Stimulated activated naive CD8-positive, alpha-beta T cell treated with anti-CD3 and anti-CD28 coated beads, Interleukin-15, amount 100 ng/mL, for 72 hours (primary cell): ENCODE measurements around the gene PFDN1.

Experiments used
- ATAC-seq: fragments of 150-1000 bp; cut with Tn5 transposase; 2 replicates; pipeline ENCODE4 v1.10.0; 2021; ENCODE audit warnings: mild to moderate bottlenecking, moderate library complexity
- DNase-seq, 2 donors: peaks; one replicate each; pipeline ENCODE4 v3.0.0; 2021 to 2022
- H3K27ac Mint-ChIP-seq, 2 donors: one replicate each; pipeline ENCODE4 v1.8.0; 2022; ENCODE audit warnings: mild to moderate bottlenecking in 2 of 2, mixed read lengths in 2 of 2, moderate library complexity in 2 of 2
- H3K27me3 Mint-ChIP-seq: one replicate; pipeline ENCODE4 v1.8.0; 2022; ENCODE audit warnings: mixed read lengths
- H3K4me1 Mint-ChIP-seq: one replicate; pipeline ENCODE4 v1.8.0; 2022; ENCODE audit warnings: mild to moderate bottlenecking, mixed read lengths
- H3K4me3 Mint-ChIP-seq, 2 donors: one replicate each; pipeline ENCODE4 v1.8.0; 2022; ENCODE audit warnings: mild to moderate bottlenecking in 2 of 2, mixed read lengths in 2 of 2, moderate library complexity in 1 of 2
- H3K9me3 Mint-ChIP-seq, 2 donors: one replicate each; pipeline ENCODE4 v1.8.0; 2022; ENCODE audit warnings: mixed read lengths in 2 of 2

PFDN1 gene

DNA sequence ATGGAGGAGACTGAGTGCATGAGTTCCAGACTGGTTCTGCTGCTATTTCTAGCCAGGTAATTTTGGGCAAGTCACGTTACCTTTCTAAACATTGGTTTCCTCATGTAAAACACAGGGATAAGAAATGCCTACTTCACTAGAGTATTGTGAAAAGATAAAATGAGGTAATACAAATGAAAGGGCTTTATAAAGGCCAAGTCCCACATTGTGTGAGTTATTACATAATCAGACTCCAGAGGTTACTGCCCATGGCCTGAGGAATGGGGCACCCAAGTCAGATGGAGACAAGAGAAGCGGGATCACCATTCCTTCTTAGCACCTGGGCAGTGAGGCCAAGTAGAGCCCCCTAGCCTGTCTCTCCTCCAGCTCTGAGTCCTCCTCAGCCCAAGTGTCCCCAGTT is 36.0 kb upstream of the PFDN1 start:
- H3K27ac Mint-ChIP-seq, result peak overlapping the region in 1 of 2 donors; percentile 37
- ATAC-seq (no peak), DNase-seq (no peak)
- peaks cover 55% of the 10 kb centered on the region for H3K4me1 Mint-ChIP-seq
- H3K27me3 Mint-ChIP-seq, result no peaks in the 10 kb centered on the region
- no peak overlapping the region for H3K4me3 Mint-ChIP-seq
- H3K9me3 Mint-ChIP-seq, result no peaks in the 10 kb centered on the region

DNA sequence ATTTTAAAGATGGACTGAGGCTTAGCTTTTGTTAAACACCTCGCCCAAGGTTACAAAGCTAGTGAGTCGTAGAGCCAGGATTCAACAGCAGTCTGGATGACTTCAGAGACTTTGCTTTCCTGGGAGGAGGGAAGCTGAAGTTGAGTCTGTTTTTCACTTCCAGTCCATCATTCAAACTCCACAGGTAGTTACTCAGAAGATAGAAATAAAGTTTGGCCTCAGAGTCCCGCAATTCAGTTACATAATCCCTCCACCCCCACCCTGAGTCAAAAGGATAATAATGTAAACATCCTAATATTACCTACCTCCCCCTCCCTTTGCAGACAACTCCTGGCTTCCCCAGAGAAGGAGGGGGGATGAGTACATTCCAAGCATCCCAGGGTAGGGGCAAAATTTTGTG is 35.4 kb upstream of the PFDN1 start:
- ATAC-seq, result no peak
- Mint-ChIP-seq H3K4me1 (peaks cover 49% of the 10 kb centered on the region), H3K27me3 (no peaks in the 10 kb centered on the region), H3K27ac (no peak overlapping the region), H3K4me3 (no peak overlapping the region), H3K9me3 (no peaks in the 10 kb centered on the region)
- no peak for DNase-seq

DNA sequence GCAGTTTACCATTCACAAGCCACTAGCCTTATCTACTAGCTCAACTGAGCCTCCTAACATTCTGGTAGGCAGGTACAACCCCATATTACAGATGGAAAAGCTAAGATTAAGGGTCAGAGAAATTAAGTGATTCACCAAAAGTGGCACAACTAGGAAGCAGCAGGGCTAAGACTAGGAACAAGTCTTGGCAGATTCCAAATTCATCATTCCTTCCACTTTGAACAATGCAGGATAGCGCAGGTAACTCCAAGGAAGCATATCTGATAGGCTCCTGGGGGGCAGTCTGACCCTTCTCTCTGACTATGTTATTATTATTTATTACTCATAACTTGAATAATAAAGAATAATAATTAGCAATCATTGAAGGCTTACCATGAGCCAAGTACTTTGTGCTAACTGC is 35.0 kb upstream of the PFDN1 start:
- Mint-ChIP-seq H3K4me1 (peaks cover 45% of the 10 kb centered on the region), H3K9me3 (no peaks in the 10 kb centered on the region), H3K27ac (no peak overlapping the region), H3K4me3 (no peak overlapping the region), H3K27me3 (no peaks in the 10 kb centered on the region)
- ATAC-seq (no peak), DNase-seq (no peak)

DNA sequence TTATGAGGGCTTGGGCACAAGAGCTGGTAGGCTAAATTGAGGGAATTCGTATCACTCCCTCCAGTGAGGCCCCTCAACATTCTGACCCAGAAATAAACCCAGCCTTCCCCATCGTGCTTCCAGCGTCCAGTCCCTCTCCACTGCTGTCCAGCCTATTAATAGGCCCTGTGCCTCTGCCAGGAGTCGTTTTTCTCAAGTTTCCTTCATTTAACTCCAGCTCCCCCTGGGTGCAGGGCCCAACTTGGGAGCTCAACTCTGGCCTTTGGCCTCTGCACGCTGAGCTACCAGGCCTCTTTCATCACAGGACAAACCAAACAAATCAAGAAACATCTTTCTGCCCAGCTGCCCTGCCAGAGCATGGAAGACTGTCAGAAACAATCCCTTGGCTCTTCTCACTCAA is 33.5 kb upstream of the PFDN1 start:
- H3K27ac Mint-ChIP-seq, result no peak overlapping the region

DNA sequence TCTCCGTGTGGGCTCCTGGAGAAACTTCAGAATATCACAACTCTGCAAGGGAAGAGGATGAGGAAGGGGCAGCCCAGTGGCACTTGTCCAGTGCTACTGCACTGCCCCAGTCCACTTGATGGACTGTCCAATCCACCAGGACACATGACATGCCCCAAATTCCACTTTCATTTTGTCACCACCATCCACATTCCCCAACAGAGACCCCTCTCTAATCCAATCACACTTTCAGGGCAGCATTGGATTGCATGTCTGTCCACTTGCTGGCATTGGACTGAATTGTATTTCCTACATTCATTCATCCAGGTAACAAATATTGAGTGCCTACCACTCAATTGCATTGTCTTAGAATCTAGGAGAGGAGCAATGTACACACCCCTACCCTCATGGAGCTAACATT is 28.7 kb upstream of the PFDN1 start:
- H3K9me3 Mint-ChIP-seq, result no peaks in the 10 kb centered on the region
- ATAC-seq (no peak), DNase-seq (no peak)
- no peaks in the 10 kb centered on the region for H3K27me3 Mint-ChIP-seq
- no peak overlapping the region for H3K27ac Mint-ChIP-seq
- no peak overlapping the region for H3K4me3 Mint-ChIP-seq
- peaks cover 15% of the 10 kb centered on the region for H3K4me1 Mint-ChIP-seq

More for the DNA sequence above, 33.5 kb upstream of the PFDN1 start:
- Mint-ChIP-seq H3K4me3 (no peak overlapping the region), H3K9me3 (no peaks in the 10 kb centered on the region), H3K4me1 (peaks cover 30% of the 10 kb centered on the region), H3K27me3 (no peaks in the 10 kb centered on the region)
- DNase-seq (no peak), ATAC-seq (no peak)

DNA sequence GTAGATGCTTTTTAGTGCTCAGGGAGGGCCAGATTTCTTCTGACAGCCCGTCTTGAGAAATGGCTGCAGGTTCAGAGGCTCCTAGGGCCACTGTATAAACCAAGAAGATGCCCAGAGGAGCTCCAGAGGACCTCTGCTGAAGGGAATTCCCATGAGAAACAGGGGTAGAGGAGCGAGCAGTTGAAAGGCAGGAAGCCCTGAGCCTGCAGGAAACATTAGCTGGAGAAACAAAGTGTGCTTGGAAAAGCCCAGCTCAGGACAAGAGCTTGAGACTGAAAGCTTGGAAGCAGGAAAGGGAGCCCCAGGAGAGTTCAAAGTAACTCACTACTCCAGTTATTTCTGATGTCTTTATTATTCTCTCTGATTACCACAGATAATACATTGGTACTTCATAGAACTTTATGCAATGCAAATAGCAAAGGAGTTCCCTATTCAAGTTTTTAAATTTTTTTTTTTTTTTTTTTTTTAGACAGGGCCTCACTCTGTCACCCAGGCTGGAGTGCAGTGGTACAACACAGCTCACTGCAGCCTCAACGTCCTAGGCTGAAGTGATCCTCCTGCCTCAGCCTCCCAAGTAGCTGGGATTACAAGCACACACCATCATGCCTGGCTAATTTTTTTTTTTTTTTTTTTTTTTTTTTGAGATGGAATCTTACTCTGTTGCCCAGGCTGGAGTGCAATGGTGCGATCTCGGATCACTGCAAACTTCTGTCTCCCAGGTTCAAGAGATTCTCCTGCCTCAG is 27.0 kb upstream of the PFDN1 start:
- ATAC-seq (no peak), DNase-seq (no peak)
- H3K27me3 Mint-ChIP-seq, result no peaks in the 10 kb centered on the region
- no peaks in the 10 kb centered on the region for H3K9me3 Mint-ChIP-seq
- H3K4me1 Mint-ChIP-seq, result peaks cover 4% of the 10 kb centered on the region
- H3K4me3 Mint-ChIP-seq, result no peak overlapping the region
- no peak overlapping the region for H3K27ac Mint-ChIP-seq

DNA sequence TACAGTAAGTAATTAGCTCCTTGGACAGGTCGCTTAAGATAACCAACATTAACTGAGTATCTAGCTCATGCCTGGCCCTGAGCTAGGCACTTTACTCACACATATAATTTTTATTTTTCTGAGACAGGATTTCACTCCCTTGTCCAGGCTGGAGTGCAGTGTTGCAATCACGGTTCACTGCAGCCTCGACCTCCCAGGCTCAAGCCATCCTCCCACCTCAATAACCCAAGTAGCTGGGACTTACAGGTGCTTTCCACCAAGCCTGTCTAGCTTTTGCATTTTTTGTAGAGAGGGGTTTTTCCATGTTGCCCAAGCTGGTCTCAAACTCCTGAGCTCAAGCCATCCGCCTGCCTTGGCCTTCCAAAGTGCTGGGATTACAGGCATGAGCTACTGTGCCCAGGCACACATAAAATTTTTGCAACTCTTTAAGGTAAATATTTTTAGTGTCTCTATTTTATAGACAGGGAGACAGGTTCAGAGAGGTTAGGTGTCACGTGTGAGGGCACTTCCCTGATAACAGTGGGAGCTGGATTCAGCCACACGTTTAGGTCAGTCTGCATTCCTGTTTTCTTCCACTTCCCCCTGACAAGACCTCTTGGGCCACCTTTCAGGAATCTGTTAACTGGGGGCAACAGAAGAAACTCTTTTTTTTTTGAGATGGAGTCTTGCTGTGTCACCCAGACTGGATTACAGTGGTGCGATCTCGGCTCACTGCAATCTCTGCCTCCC is 25.3 kb upstream of the PFDN1 start:
- H3K4me3 Mint-ChIP-seq, result no peak overlapping the region
- no peak overlapping the region for H3K27ac Mint-ChIP-seq
- H3K27me3 Mint-ChIP-seq, result no peaks in the 10 kb centered on the region
- no peak for DNase-seq
- no peaks in the 10 kb centered on the region for H3K9me3 Mint-ChIP-seq
- ATAC-seq, result no peak
- peaks cover 12% of the 10 kb centered on the region for H3K4me1 Mint-ChIP-seq

DNA sequence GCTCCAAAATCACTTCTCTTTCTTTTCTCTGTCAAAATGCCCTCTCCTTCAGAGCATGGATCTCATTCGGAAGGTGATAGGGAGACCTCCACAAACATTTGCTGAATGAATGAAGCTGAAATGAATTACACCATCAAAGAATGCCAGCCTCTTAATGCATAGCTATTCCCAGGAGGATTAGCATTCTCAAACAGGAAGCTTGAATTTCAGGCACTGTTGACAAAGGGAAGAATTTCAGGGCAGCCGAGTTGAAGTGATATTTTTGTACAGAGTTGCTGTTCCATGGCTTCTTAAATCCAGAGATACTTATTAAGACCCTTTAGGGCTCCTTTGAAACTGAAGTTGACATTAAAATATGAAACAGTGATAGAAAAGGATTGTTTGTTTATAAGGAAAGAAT is 24.7 kb upstream of the PFDN1 start:
- Mint-ChIP-seq H3K4me3 (no peak overlapping the region), H3K4me1 (peaks cover 12% of the 10 kb centered on the region), H3K27ac (no peak overlapping the region), H3K9me3 (no peaks in the 10 kb centered on the region), H3K27me3 (no peaks in the 10 kb centered on the region)
- DNase-seq (no peak), ATAC-seq (no peak)

DNA sequence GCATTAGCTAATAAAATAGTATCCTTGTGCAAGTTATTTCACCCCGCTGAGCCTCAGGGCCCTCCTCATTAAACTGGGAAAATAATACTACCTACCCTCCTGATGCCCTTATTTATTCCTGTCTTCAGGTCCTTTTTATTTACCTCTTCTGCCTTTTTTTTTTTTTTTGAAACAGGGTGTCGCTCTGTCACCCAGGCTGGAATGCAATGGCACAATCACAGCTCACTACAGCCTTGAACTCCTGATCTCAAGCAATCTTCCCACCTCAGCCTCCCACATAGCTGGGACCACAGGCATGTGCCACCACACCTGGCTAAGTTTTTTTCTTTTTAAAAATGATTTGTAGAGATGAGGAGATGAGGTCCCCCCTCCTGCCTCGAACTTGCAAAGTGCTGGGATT is 22.6 kb upstream of the PFDN1 start:
- peaks cover 12% of the 10 kb centered on the region for H3K4me1 Mint-ChIP-seq
- H3K27me3 Mint-ChIP-seq, result no peaks in the 10 kb centered on the region
- no peak overlapping the region for H3K4me3 Mint-ChIP-seq
- no peak for DNase-seq
- no peaks in the 10 kb centered on the region for H3K9me3 Mint-ChIP-seq
- no peak for ATAC-seq
- no peak overlapping the region for H3K27ac Mint-ChIP-seq

DNA sequence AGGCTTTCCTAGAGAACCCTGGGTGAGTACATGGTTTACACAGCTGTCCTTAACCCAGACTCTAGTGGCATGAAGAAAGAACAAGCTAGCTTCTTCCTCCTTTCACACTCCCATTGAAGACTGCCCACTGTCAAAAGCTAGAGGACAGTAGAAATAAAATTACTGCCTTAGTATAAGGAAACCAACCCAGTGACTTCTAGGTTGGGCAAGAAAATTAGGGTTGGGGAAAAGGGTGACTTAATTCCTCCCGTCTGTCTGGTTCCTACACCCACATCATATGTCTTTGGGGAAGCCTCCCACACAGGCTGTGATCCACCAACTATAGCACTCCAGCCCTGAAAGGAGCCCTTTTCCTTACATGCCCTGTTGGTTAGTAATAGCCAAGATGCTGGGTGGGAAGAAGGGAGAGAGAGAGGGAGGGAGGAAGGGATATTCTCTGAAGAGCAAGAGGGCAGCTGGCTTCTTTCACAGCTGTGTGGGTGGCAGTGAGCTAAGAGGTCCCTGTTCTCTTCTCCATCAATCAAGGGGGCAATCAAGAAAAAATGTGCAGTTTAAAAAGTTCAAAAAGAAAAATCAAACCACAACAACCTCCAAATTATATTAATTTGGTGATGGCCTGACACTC is 21.8 kb upstream of the PFDN1 start:
- Mint-ChIP-seq H3K9me3 (no peaks in the 10 kb centered on the region), H3K4me3 (no peak overlapping the region), H3K27me3 (no peaks in the 10 kb centered on the region), H3K27ac (no peak overlapping the region), H3K4me1 (peaks cover 12% of the 10 kb centered on the region)
- DNase-seq, result no peak
- ATAC-seq, result no peak

DNA sequence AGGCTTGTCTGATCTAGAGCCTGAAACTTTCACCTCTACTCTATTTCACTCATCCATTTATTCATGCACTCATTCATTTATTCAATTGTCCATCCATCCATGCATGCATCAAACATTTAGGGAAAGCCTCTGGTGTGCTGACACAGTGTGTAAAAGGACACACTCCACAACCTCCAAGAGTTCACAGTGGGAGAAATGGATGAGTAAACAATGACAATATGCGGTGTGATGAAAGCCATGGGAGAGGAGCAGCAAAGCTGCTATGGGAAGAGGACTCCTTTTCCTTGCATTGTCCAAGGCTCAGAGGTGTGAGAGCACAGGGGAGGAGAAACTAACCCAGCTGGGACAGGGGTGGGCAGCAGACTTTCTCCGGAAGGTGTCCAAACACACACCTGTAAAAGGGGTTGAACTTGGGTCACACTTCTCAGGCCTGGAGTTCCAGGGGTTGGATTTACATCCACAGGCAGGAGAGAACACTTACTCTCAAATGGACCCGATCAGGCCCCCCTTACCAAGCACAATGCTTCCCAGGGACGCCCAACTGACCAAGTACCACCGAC is 21.2 kb upstream of the PFDN1 start:
- no peaks in the 10 kb centered on the region for H3K27me3 Mint-ChIP-seq
- no peak overlapping the region for H3K4me3 Mint-ChIP-seq
- H3K27ac Mint-ChIP-seq, result no peak overlapping the region
- ATAC-seq (no peak), DNase-seq (no peak)
- H3K9me3 Mint-ChIP-seq, result no peaks in the 10 kb centered on the region
- peaks cover 12% of the 10 kb centered on the region for H3K4me1 Mint-ChIP-seq

DNA sequence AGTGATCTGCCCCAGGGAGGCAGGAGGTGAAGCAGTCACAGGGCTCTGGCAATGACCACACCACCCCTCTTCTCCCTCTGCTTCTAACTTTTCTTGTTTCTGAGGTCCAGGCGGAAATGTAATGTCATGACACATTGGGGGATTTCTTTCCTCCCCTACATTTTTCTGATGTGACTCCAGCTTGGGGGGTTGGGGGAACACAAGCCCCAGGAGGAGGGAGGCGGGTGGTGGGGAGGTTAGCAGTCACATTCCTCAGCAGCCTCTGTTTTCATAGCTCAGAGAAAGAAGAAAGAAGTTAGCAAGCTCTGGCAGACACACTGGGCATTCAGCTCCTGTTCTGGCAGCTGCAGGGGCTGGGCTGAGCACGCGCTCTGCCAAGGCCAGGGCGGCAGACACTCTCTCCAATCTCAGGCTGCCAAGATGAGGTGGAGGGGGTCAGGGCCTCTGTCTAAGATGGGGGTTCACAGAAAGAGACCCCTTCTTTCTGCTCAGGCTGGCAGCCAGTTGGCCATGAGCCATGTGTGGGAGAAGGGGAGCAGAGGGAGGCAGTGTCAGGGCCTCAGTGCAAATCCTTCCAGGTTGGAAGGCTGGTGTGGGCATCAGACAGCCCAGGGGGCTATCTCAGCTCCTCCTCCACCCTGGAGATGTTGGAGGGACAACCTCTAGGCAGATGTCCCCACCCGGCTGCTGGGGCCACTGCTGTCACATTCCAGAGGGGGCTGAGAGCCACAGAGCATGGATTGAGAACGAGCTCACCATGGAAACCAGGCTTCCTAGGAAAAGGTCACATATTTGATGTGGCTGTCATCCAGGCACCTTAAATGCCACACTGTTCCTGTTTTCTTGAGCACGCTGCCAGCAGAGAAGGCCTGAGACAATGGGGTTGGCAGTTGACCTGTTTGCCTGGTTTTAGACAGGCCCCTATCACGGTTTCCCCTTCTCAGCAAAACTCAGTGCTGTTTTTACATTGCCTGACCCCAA is 20.1 kb upstream of the PFDN1 start:
- Mint-ChIP-seq H3K4me1 (peaks cover 12% of the 10 kb centered on the region), H3K27ac (no peak overlapping the region), H3K4me3 (no peak overlapping the region), H3K9me3 (no peaks in the 10 kb centered on the region), H3K27me3 (no peaks in the 10 kb centered on the region)
- ATAC-seq, result no peak
- DNase-seq, result no peak

DNA sequence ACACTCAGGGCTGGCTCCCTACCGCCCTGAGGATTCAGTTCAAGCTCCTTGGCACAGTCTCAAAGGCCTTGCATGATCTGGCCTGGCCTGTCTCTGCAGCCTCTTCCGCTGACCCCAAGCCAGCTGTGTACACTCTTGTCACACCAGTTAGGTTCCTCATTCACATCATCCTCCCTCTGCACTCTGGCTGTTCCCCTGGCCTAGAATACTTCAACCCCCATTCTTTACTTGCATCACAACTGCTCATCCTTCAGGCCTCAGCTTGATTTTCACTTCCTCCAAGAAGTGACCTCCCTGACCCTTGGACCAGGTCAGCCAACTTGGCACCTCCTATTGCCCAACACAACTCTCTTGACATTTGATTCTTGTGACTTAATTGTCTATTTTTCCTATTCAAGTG is 18.9 kb upstream of the PFDN1 start:
- ATAC-seq (no peak), DNase-seq (no peak)

DNA sequence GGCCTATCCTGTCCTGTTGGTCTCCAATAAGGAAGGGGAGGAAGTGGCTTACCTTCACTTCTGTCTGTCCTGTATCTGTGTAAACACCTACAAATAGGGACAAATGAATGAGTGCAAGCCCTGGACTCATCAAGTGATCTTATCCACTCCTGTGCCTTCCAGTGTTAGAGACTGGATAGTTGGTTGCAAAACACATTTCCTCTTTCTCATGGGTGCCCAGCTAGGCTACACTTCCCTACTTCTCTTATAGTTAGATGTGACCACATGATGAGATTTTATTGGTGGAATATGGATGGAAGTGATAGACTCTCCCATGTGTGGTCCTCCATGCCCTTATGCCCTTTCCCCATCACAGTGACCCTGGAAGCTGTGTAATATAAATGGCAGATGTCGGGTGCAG is 16.9 kb upstream of the PFDN1 start:
- DNase-seq (no peak), ATAC-seq (no peak)
- no peaks in the 10 kb centered on the region for H3K27me3 Mint-ChIP-seq
- H3K9me3 Mint-ChIP-seq, result no peaks in the 10 kb centered on the region
- H3K4me1 Mint-ChIP-seq, result peaks cover 7% of the 10 kb centered on the region
- no peak overlapping the region for H3K27ac Mint-ChIP-seq
- no peak overlapping the region for H3K4me3 Mint-ChIP-seq

More for the DNA sequence above, 18.9 kb upstream of the PFDN1 start:
- Mint-ChIP-seq H3K4me1 (peaks cover 12% of the 10 kb centered on the region), H3K9me3 (no peaks in the 10 kb centered on the region), H3K27ac (no peak overlapping the region), H3K4me3 (no peak overlapping the region), H3K27me3 (no peaks in the 10 kb centered on the region)

DNA sequence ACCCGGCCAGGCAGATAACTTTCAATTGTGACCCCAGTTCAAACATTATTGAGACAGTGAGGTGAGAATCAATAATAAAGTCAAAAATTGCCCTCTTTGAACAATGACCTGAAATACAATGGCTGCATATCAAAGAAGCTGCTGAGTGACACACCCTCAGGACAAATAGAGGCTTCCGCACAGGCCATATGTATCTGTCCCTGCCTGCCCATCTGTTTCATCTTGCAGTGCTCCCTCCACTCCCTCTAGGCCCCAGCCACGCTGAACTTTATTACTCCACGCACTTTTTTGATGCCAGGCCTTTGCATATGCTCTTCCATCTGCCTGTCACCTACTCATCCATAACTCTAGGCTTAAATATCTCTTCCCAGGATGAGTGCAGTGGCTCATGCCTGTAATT is 15.9 kb upstream of the PFDN1 start:
- Mint-ChIP-seq H3K9me3 (no peaks in the 10 kb centered on the region), H3K4me1 (no peaks in the 10 kb centered on the region), H3K4me3 (no peak overlapping the region), H3K27ac (no peak overlapping the region), H3K27me3 (no peaks in the 10 kb centered on the region)
- ATAC-seq (no peak), DNase-seq (no peak)
